ENCODE results near the gene APOC3. TPM values are rescaled to one million over a fixed set of nuclear protein-coding genes. Genes with fewer than 3 reads are reported as not detected.

Gene APOC3
- total and polyA plus RNA-seq, 9 of the 15 experiments (the other 6 are each of a cell fraction or from before 2014, with no cell fraction given), result 1.1 TPM; not detected in 8

- POLR2A ChIA-PET, result interaction anchor here (0.7 kb wide), 1 partner anchor 40 kb away, joined by 3 read pairs; no protein-coding TSS in a partner anchor
- H3K9me3 ChIP-seq (replicated peaks; ENCODE audit: control insufficient read depth, insufficient read depth, low read depth, low read length), result no peaks in the 10 kb centered on the region
- H3K4me2 ChIP-seq (ENCODE audit: insufficient read depth, low read length), result no peak within 1 kb of the TSS
- ATAC-seq (no peak), FAIRE-seq (no peak), DNase-seq (ENCODE audit: extremely low read depth in 1 of 4, low spot score in 3 of 4) (no peak)
- peak within 1 kb of the TSS in 1 of 2 experiments; percentile 74; a peak in 1 of 4 replicates for H3K9ac ChIP-seq (ENCODE audit: insufficient read depth in 1 of 2, low read depth in 2 of 2, low read length in 2 of 2)
- TF ChIP-seq USF1 (CRISPR knock-in tag; IDR thresholded peaks at IDR 0.05) (no peak), ZNF324 (CRISPR knock-in tag; IDR thresholded peaks at IDR 0.05) (no peak), SNIP1 (IDR thresholded peaks at IDR 0.05; ENCODE audit: low read depth) (no peak)
- TF ChIP-seq, protein P1, sequence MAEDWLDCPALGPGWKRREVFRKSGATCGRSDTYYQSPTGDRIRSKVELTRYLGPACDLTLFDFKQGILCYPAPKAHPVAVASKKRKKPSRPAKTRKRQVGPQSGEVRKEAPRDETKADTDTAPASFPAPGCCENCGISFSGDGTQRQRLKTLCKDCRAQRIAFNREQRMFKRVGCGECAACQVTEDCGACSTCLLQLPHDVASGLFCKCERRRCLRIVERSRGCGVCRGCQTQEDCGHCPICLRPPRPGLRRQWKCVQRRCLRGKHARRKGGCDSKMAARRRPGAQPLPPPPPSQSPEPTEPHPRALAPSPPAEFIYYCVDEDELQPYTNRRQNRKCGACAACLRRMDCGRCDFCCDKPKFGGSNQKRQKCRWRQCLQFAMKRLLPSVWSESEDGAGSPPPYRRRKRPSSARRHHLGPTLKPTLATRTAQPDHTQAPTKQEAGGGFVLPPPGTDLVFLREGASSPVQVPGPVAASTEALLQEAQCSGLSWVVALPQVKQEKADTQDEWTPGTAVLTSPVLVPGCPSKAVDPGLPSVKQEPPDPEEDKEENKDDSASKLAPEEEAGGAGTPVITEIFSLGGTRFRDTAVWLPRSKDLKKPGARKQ (CRISPR knock-in tag; IDR thresholded peaks at IDR 0.05), result no peak
- 0 out of 2 replicates have a peak within 1 kb of the TSS, but pooled peaks have one; percentile 2 for H2AFZ ChIP-seq (ENCODE audit: low read depth, low read length)
- intact Hi-C loops (cut with micrococcal nuclease), result no loop called here
- WGBS (ENCODE audit: insufficient coverage, low coverage, missing lambda C conversion rate), result 24% methylated on average over 9 of the region's 16 CpGs
- H3K36me3 ChIP-seq (ENCODE audit: control insufficient read depth, insufficient read depth, low read length), result no peaks in the 10 kb centered on the region
- no TSS peak for BruUV-seq (replicated peaks)
- H3K79me2 ChIP-seq (ENCODE audit: control insufficient read depth, insufficient read depth, low read length), result no peaks in the 10 kb centered on the region
- H4K20me1 ChIP-seq (replicated peaks; ENCODE audit: control insufficient read depth, insufficient read depth, low read length), result no peaks in the 10 kb centered on the region
- H3K27me3 ChIP-seq (ENCODE audit: control insufficient read depth in 2 of 2, insufficient read depth in 2 of 2, low read length in 2 of 2), result peaks cover 0 to 10% of the 10 kb centered on the region in 2 experiments; a peak in 1 of 5 replicates
- H3K27ac ChIP-seq (ENCODE audit: extremely low read depth, low read depth, low read length), result no peak within 1 kb of the TSS
- CTCF ChIA-PET (ENCODE audit: low intra/inter-chr PET ratio), result no interaction called here
- in situ Hi-C loops (cut with MboI), result no loop called here
- peaks cover 8 to 24% of the 10 kb centered on the region in 2 experiments; a peak in 4 of 5 replicates for H3K4me1 ChIP-seq (replicated peaks in 1 of 2; ENCODE audit: control insufficient read depth in 2 of 2, insufficient read depth in 2 of 2, low read length in 2 of 2)
- H3K9me1 ChIP-seq (ENCODE audit: control insufficient read depth, insufficient read depth, low read length), result no peaks in the 10 kb centered on the region
- no peak within 1 kb of the TSS for H3K4me3 ChIP-seq
Observed at GRCh38 chr11:116823031-116823843, 6.5 kb upstream of the APOC3 start, which contains the start of gene APOA4. TSS of gene APOA4 (minus strand) at chr11:116823304. CDS start at chr11:116823191, 113 bp downstream.

Data from K562 (cell line).